Endothelial cell (in vitro differentiated cells): ENCODE measurements around the gene IRX3. TPM values are rescaled to one million over a fixed set of nuclear protein-coding genes. Genes with fewer than 3 reads are reported as not detected.
A peak's percentile ranks its signal among the peaks of the same experiment; 100 is the strongest.

Experiments
- DNase-seq: peaks from one replicate; pipeline ENCODE4 v3.0.0; 2021; ENCODE audit warnings: low spot score
- H3K27ac Mint-ChIP-seq: one replicate; pipeline ENCODE4 v1.8.0; 2021; ENCODE audit warnings: mixed read lengths, inconsistent platforms; ENCODE audit not compliant: unreplicated experiment
- H3K27me3 Mint-ChIP-seq: one replicate; pipeline ENCODE4 v1.8.0; 2021; ENCODE audit warnings: mild to moderate bottlenecking, moderate library complexity, mixed read lengths, inconsistent platforms; ENCODE audit not compliant: unreplicated experiment
- H3K36me3 Mint-ChIP-seq: one replicate; pipeline ENCODE4 v1.8.0; 2021; ENCODE audit warnings: mild to moderate bottlenecking, low read depth, mixed read lengths, inconsistent platforms; ENCODE audit not compliant: unreplicated experiment
- H3K4me1 Mint-ChIP-seq: one replicate; pipeline ENCODE4 v1.8.0; 2021; ENCODE audit warnings: mild to moderate bottlenecking, mixed read lengths, inconsistent platforms; ENCODE audit not compliant: unreplicated experiment
- H3K4me3 Mint-ChIP-seq: one replicate; pipeline ENCODE4 v1.8.0; 2021; ENCODE audit warnings: mild to moderate bottlenecking, mixed read lengths, inconsistent platforms; ENCODE audit not compliant: unreplicated experiment
- H3K9me3 Mint-ChIP-seq: one replicate; pipeline ENCODE4 v1.8.0; 2021; ENCODE audit warnings: mixed read lengths, inconsistent platforms; ENCODE audit not compliant: unreplicated experiment
- total RNA-seq: library from RNA; stranded (reverse); fragmentation: NEBNext Ultra II Directional; extraction: Animal tissue kit (Norgen Biotek cat#: 25700); gene quantifications from one replicate; pipeline ENCODE4 v1.2.1, GENCODE V29; 2021; ENCODE audit not compliant: unreplicated experiment
- TF ChIP-seq, protein P1 (sequence below): fragments of 200-600 bp; sonication (generic); IDR thresholded peaks from one replicate; pipeline ENCODE4 v1.5.0; 2021; ENCODE audit warnings: antibody characterized with exemption; ENCODE audit not compliant: unreplicated experiment

IRX3 gene
- total RNA-seq, 1 donor from 2014 or later: 30.5 TPM

DNA sequence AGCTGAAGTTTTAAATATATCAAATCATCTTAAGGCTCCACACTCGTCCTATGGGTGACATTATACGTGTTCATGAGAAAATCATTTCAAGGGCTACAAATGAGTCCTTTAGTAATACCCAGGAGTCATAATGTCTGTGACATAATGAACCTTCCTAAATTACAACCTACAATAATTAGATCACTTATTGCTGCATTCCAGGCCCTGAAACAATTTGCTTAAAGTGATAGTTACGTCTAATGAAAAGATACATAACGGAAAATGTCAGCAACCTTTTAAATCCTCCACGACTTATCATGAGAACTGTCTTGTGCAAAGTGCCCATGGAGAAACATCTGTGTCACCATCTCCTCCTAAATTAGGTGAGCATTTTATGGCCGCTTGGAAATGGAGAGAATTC lies 43.4 kb downstream of the IRX3 start:
- Mint-ChIP-seq H3K27ac (no peak overlapping the region), H3K27me3 (peaks cover 2% of the 10 kb centered on the region), H3K4me1 (peaks cover 4% of the 10 kb centered on the region), H3K36me3 (no peaks in the 10 kb centered on the region), H3K9me3 (no peaks in the 10 kb centered on the region), H3K4me3 (no peak overlapping the region)
- TF ChIP-seq, protein P1, sequence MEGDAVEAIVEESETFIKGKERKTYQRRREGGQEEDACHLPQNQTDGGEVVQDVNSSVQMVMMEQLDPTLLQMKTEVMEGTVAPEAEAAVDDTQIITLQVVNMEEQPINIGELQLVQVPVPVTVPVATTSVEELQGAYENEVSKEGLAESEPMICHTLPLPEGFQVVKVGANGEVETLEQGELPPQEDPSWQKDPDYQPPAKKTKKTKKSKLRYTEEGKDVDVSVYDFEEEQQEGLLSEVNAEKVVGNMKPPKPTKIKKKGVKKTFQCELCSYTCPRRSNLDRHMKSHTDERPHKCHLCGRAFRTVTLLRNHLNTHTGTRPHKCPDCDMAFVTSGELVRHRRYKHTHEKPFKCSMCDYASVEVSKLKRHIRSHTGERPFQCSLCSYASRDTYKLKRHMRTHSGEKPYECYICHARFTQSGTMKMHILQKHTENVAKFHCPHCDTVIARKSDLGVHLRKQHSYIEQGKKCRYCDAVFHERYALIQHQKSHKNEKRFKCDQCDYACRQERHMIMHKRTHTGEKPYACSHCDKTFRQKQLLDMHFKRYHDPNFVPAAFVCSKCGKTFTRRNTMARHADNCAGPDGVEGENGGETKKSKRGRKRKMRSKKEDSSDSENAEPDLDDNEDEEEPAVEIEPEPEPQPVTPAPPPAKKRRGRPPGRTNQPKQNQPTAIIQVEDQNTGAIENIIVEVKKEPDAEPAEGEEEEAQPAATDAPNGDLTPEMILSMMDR: no peak
- no peak for DNase-seq

DNA sequence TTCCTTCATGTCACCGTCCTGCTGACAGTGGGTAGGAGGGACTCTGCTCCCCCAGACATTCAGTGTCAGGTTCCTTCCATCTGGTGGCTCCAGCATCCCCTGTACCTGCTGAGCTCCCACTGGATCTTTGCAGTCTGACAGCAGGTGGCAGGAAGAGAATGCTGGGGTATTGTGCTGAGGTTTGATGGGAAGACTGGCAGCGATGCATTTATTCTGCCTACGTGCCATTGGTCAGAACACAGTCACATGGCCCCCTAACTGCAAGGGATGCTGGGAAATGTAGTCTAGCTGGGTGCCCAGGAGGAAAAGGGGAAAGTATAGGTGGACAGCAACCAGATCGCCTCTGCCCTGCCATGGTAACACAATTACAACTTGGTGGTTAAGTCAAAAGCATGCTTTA lies 44.4 kb downstream of the IRX3 start:
- TF ChIP-seq, protein P1: no peak
- H3K27ac Mint-ChIP-seq: no peak overlapping the region
- H3K4me1 Mint-ChIP-seq: peaks cover 4% of the 10 kb centered on the region
- H3K4me3 Mint-ChIP-seq: no peak overlapping the region
- no peaks in the 10 kb centered on the region for H3K9me3 Mint-ChIP-seq
- no peaks in the 10 kb centered on the region for H3K36me3 Mint-ChIP-seq
- peak; percentile 20 for DNase-seq
- peaks cover 2% of the 10 kb centered on the region for H3K27me3 Mint-ChIP-seq

DNA sequence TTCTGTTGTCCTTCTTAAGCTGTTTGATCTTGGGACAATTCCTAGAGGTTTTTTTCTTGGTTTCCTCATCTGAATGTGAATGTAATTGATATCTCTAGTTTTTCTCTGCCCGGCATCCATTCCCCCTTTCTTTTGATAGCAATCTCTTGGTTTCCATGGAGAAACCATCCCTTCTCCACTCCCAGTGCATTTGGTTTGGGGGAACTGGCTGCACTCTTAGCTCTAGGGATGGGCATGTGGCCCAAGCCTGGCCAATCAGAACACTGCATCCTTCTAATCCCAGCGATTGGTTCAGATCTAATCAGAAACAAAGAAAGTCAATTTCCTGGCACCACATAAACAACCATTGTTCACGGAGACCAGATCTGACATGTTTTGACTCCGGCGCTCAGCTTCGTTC lies 45.1 kb downstream of the IRX3 start:
- TF ChIP-seq, protein P1: no peak
- Mint-ChIP-seq H3K36me3 (no peaks in the 10 kb centered on the region), H3K27ac (no peak overlapping the region), H3K9me3 (no peaks in the 10 kb centered on the region), H3K27me3 (peaks cover 2% of the 10 kb centered on the region), H3K4me1 (peaks cover 4% of the 10 kb centered on the region), H3K4me3 (no peak overlapping the region)
- DNase-seq: no peak

DNA sequence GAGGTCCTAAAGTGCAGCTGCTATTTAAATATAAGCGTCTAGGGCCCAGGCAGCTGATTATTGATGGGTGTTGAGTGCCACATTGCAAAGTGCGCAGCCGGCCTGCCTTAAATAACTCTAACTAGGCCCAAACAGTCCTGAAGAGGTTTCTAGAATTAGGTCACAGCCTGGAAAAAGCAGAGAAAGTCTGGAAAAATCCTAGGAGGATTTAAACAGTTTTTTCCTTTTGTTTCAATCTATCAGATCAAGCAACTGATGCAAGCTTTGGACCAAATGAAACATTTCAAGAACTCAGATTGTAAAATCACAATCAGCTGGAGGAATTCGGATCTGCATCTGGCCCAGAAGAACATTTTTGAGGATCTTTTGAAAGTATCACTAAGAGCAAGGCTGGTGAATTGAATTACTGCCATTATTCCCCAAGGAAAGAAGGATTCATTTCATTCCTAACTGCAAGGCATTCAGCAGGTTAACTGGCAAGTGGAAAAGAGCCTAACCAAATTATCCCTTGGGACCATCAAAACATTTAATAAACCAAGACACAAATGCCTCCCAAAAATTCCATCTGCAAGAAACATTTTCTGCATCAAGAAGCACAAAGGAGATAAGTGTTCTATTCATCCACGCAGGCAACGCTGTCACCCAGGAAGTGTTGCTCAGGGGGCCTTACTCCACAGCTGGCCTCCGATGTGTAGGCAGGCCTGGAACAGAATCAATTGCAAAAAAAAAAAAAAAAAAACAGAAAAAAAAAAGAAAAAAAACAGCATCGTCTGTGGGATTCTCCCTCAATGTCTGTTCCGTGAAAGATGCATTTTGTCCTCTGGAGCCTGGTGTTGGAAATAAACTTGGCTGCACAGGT lies 46.1 kb downstream of the IRX3 start:
- TF ChIP-seq, protein P1: no peak
- Mint-ChIP-seq H3K36me3 (no peaks in the 10 kb centered on the region), H3K4me1 (peaks cover 4% of the 10 kb centered on the region), H3K27ac (no peak overlapping the region), H3K27me3 (peaks cover 2% of the 10 kb centered on the region), H3K4me3 (no peak overlapping the region), H3K9me3 (no peaks in the 10 kb centered on the region)
- DNase-seq: no peak

DNA sequence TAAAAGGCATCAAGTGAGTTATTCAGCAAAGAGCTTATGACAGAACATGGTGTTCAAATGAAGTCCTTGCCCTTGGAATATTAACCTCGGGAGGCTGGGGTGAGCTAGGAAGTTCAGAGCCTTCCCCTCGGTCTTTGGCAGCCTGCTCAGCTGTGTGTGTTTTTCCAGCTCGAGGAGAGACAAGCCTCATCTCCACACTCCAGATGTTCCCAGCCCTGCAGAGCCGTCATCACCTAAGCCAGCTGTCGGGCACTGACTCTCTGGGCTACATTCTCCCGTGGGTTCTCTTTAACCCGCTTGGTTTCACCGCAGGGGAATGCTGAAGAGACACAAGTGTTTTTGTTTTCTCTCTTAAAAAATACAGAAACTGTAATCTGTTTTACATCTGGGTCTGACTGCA lies 47.1 kb downstream of the IRX3 start:
- H3K27me3 Mint-ChIP-seq: peaks cover 2% of the 10 kb centered on the region
- no peaks in the 10 kb centered on the region for H3K36me3 Mint-ChIP-seq
- H3K4me1 Mint-ChIP-seq: peaks cover 4% of the 10 kb centered on the region
- DNase-seq: no peak
- no peak overlapping the region for H3K4me3 Mint-ChIP-seq
- TF ChIP-seq, protein P1: no peak
- H3K9me3 Mint-ChIP-seq: no peaks in the 10 kb centered on the region
- H3K27ac Mint-ChIP-seq: no peak overlapping the region
